HG02610 (cell line): ENCODE data around the gene TDP1.

Experiments
- ATAC-seq: cut with Tn5 transposase; IDR thresholded peaks from one replicate; pipeline ENCODE4 v1.9.1; 2021; ENCODE audit warnings: mild to moderate bottlenecking, moderate library complexity; ENCODE audit not compliant: unreplicated experiment

The TDP1 gene

GRCh38 chr14:89936654-89937185, 19.0 kb upstream of the TDP1 start:
- no peak for ATAC-seq

DNA sequence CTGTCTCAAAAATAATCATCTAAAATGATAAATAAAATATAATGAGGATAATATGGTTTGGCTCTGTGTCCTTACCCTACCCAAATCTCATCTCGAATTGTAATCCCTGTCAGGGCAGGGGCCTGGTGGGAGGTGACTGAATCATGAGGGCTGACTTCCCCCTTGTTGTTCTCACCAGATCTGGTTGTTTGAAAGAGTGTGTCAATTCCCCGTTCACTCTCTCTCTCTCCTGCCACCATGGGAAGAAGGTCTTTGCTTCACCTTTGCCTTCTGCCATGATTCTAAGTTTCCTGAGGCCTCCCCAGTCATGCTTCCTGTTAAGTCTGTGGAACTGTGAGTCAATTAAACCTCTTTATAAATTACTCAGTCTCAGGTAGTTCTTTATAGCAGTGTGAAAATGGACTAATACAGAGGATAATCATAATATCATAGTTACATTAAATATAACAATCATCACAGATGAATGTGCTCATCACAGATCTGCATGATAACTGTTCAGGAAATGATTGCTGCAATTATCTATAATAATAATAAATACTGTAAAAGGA, 13.8 kb upstream of the TDP1 start:
- no peak for ATAC-seq

GRCh38 chr14:89947344-89947743, 8.4 kb upstream of the TDP1 start:
- ATAC-seq = no peak

- no peak for ATAC-seq
These were observed 3.2 kb upstream of the TDP1 start for GRCh38 chr14:89952576-89952975.

GRCh38 chr14:89953602-89954001, 2.1 kb upstream of the TDP1 start:
- ATAC-seq = no peak

DNA sequence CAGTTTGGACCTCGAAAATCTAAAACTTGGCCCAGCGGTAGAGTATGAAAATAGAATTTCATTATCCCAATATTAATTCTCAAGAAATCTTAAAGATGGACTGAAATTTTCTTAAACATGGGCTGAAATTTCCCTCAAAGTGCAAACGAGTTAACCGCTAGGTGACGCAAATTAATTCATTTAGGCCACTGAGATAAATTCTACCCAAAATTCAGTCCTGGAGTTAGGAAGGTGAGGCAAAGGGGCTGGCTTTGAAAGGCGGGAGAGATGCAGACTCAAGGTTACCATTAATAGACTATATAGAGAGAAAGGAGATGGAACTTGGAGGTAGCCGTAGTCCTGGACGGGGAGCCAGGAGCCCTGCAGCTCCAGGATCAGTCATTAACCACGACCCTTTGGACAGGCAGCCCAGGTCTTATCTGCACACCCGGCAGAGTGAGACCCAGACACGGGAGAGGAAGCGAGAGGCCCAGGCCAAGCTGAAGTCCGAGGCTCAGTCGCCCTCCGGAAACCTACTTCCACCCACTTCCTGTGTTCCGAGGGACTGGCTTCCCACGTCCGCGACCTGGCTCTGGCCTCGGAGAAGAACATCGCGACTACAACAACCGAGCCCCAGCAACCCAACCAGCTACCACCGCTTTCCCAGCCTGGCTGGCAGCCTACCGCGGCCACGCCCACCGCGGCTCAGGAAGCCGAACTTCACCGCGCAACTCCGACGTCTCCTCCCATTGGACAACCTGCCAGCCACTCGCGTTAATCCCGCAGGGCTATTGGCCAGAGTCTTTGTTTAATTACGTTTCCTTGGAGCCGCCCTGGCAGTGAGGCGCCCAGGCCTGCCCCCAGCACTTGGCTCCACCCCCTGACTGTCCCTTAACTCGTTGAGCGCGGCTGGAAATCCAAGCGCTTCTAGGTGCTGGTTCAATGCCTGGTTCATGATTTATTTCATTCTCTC, 1.4 kb upstream of the TDP1 start, which contains the start of gene EFCAB11:
TSS of gene EFCAB11 (minus strand) at position 661 of the 952 bp plus-strand sequence. CDS start at position 591, 70 bp downstream.
- peak; percentile 90 for ATAC-seq

DNA sequence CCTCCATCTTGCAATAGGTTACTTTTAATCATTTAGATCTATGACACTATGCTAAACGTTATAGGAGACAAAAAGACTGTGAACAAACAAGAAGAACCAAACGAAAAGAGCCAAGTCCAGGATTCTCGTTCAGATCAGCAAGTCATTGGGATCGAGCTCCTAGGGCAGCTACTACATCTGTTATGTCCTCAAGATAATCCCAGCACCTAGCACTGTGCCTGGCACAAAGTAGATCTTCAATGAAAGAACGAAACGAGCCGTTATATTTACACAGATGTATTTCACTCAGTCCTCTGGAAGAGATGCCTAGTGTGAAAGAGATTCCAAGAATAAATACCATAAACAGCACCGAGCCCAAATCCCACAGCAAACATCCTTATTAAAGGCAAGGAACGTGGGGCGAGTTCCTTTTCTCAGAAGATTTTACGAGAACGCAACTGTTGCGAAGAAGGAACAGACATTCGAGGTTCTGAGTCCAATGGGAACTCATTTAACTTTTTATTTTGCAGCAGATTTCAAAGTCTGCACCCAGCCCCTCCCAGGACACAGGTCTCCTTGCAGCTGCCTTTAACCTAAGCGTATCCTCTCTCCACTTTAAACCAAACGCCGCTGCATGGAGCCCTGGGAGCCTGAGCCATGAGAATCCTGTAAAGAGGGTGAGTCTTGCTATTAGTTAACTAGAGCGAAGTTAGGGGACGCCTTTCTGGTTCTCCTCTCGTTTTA, 544 bp upstream of the TDP1 start:
- peak; percentile 10 for ATAC-seq

DNA sequence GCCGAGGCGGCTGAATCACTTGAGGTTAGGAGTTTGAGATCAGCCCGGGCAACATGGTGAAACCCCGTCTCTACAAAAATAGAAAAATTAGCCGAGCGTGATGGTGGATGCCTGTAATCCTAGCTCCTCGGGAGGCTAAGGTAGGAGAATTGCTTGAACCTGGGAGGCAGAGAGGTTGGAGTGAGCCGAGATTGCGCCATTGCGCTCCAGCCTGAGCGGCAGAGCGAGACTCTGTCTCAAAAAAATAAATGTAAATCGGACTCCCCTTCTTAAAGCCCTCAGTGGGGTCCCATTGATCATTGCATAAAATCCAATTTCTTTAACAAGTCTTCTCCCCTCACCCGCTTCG, 908 bp downstream of the TDP1 start:
- ATAC-seq = no peak

GRCh38 chr14:89957376-89957775, 1.6 kb downstream of the TDP1 start:
- no peak for ATAC-seq

DNA sequence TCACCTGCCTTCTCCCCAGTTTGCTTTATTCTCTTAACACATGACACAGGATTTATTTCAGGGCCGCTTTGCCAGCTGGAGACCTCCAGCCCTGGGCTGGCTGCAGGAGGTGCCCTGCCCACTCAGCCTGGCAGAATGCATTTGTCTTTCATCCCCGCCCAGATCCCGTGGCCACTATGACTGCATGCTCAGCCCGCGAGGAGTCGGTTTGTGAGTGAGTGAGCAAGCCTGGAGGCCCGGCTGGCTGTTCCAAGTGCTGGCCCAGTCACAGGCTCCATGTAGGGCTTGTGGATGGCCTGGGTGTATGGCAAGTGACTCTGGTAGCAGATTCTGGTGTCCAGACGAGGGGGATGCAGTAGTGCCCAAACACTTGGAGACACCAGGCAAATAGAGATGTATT, 2.1 kb downstream of the TDP1 start:
- ATAC-seq = no peak

GRCh38 chr14:89958966-89959365, 3.2 kb downstream of the TDP1 start:
- ATAC-seq = no peak

DNA sequence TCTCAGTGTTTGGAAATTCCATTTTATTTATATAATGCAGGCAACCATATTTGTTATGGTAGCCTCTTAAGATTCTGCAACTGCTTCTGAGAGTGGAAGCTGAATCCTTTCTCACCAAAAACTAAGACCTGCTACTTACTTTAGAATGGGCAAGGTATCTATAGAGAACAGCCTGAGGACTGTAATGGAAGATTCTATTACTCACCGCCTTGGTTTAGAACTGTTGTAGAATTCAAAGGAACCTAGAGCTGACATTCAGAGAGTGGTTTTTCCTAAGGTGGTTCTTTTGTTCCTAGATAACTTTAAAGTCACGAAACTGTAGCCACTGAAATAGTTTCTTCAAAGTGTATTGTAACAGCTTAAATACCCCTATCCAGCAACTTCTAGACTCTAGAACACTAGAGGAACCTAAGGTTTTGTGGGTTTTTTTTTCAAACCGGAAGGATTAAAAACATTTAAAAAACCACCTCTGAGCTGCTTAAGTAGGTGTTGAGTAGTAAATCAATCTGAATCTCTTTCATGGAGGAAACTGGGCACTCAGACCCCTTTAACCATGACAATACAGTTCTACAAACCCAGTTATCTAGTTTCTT, 4.2 kb downstream of the TDP1 start:
- no peak for ATAC-seq

- no peak for ATAC-seq
These were observed 5.2 kb downstream of the TDP1 start for GRCh38 chr14:89960914-89961313.

GRCh38 chr14:89963288-89963978, 7.7 kb downstream of the TDP1 start:
- no peak for ATAC-seq

DNA sequence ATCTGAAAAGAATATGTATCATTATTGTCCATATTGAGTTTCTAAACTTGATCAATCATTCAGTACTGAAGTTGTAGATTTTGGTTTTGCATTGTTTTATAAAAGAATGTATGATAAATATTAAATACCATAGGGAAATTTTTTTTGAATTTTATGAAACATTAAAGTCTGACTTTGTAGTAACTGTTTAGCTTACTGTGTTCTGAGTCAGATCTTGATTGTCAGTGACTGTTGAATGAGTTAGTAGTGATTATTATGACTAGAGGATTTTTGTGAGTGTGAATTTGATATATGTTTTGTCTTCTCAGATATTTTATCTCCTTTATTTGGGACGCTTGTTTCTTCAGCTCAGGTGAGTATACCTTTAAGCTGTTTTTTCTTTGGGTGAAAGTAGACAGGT, 10.1 kb downstream of the TDP1 start:
- ATAC-seq = no peak

DNA sequence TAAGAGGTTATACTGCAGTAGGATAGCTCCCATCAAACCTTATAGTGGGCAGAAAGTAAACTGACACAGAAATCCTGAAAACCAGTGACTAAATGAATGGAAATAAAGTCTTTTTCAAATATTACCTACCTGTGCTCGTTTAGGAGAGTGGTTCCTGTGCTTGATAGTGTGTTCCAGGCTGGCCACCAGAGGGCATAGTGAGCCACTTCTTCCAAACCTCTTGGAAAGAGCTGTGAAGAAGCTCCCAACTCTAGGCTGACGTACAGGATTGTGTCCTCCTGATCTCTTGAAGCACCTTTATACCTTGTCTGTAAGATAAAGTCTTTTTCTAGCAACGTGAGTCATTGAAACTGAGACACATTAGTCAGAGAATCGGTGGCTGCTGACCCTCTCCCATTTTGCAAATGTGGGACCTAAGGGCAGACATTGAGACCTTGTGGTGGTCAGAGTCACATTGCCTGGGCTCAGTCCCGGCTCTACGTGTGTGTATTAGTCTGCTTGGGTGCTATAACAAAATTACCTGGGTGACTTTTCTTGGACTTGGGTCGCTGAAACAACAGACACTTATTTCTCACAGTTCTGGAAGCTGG, 17.6 kb downstream of the TDP1 start:
- no peak for ATAC-seq

DNA sequence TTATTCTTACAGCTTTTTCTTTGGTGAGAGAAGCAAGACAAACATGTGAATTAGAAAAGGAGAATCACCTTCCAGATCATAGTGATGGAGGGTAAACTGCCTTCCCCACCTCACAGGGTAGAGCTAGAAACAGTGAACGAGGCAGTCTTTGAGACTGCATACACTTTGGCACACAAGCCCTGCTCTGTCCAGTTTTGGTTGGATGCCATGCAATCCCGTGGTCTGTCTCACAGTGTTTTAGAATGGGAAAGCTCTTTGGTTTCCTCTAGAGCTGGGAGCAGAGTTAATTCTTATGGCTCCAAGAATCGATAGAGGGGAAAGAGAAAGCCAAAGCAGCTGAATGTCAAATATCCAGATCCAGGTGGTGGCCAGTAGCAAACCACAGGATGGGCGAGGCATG, 21.9 kb downstream of the TDP1 start:
- no peak for ATAC-seq

DNA sequence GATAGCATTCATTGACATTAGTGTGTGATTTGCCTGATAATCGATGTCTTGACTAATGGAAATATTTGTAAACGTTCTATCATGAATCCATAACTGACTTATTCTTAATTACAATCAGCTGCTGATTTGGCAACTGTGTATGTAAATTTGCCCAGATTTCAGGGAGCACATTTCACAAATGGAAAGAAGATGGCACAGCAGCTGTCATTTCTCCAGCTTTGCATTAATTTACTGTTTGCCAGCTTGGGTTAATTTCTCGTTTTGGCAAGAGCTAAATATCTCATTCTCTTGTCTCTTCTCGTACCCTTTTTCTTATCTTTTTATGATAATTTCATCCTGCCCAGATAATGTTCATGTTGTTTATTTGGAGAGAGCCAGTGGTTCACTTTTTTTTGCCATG, 22.9 kb downstream of the TDP1 start:
- ATAC-seq = no peak

DNA sequence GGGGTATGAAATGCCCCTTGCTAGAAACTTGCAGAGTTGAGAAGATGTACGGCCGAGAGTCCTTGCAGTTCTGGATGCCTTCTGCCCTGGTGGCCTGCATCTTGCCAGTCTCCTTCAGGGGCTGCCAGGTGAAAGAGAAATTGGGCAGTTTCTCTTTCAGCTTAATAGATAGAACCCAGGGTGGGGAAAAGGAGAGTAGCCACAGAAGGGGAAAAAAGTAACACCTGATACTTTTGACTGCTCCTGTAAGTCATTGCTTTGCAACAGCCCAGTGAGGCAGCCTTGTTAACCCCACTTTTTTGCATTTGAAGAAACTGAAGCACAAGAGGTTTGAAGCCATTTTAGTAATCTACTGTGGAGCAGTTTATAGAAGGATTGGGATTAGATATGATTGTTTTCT, 27.6 kb downstream of the TDP1 start:
- no peak for ATAC-seq

DNA sequence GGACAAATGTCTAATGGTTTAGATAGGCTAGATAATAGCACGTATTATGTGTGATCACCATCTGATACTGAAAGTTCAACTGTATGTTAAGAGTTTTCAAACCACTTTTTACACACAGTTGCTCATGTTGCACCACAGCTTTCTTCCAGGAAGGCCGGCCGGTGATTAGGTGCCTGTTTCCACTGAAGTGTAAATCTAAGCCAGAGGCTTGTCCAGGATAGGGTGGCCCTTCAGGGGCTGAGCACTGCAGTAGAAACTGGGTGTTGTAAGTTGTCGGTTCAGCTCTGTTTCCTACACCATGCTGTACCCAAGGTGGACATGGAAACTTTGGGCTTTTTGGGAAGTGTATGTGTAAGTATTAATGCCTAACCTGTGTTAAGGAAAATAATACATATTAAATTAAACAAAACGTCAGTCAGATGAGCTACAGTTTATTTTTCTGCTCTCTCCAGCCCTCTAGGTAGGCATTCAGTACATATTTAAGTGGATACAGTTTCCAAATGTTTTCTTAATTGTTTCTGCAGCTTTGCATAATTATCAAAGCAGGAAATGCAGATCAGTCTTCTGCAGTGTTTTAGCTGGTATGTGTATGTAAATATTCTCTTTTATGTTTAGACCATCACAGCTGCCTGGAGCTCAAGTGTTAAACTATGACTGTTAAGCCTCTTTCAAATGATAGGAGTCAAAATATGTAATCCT, 30.9 kb downstream of the TDP1 start:
- no peak for ATAC-seq
